Right lobe of liver (tissue), 4 donors: Measurements from ENCODE around the gene TDRD1.

Source experiments
- POLR2A ChIP-seq: fragments of 450-650 bp; IDR thresholded peaks from one replicate; pipeline ENCODE4 v1.6.1; 2017; ENCODE audit warnings: antibody characterized with exemption, mild to moderate bottlenecking
- TF ChIP-seq, protein P1 (sequence below), 4 donors: fragments of 200-600 bp in 3 of 4; fragments of 450-650 bp in 1 of 4; IDR thresholded peaks; one replicate each; pipeline versions ENCODE4 v1.5.1 to v1.8.0; 2016 to 2022; ENCODE audit warnings: antibody characterized with exemption in 4 of 4, mild to moderate bottlenecking in 2 of 4
- donor health status: DM: no; HTN: no; CAD: no.
- donor health status: DM: no; HTN: no; CAD: no.
- donor health status: DM: no; HTN: yes; CAD: no.

DNA sequence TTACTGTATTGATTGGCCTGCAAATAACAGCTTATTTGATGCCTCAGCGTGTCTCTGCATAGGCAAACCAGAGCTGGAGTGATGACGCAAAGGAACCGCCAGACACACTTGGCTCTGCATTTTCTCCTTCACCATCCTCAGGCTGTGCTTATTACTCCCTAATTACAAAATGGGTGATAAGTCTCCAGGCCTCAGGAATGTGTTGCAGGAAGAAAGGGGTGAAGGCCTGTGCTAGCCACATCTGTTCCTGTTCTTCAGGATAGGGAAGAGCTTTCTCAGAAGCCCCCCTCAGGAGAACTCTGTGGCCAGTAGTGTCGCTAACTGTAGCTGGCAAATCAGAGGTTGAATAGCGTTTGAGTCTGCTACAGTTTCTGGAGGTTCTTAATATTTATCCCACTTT, 5.1 kb downstream of the TDRD1 start:
- TF ChIP-seq, protein P1, sequence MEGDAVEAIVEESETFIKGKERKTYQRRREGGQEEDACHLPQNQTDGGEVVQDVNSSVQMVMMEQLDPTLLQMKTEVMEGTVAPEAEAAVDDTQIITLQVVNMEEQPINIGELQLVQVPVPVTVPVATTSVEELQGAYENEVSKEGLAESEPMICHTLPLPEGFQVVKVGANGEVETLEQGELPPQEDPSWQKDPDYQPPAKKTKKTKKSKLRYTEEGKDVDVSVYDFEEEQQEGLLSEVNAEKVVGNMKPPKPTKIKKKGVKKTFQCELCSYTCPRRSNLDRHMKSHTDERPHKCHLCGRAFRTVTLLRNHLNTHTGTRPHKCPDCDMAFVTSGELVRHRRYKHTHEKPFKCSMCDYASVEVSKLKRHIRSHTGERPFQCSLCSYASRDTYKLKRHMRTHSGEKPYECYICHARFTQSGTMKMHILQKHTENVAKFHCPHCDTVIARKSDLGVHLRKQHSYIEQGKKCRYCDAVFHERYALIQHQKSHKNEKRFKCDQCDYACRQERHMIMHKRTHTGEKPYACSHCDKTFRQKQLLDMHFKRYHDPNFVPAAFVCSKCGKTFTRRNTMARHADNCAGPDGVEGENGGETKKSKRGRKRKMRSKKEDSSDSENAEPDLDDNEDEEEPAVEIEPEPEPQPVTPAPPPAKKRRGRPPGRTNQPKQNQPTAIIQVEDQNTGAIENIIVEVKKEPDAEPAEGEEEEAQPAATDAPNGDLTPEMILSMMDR (IDR thresholded peaks at IDR 0.05), result no peak
- TF ChIP-seq POLR2A, result no peak
